ENCODE results near the gene P2RY8.

P2RY8 gene, protein sequence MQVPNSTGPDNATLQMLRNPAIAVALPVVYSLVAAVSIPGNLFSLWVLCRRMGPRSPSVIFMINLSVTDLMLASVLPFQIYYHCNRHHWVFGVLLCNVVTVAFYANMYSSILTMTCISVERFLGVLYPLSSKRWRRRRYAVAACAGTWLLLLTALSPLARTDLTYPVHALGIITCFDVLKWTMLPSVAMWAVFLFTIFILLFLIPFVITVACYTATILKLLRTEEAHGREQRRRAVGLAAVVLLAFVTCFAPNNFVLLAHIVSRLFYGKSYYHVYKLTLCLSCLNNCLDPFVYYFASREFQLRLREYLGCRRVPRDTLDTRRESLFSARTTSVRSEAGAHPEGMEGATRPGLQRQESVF
- long read RNA-seq, full-length matches to known transcripts, result 418 of 475 reads
- long read RNA-seq, partial matches to known transcripts, result 0 of 475 reads
- long read RNA-seq, other reads (novel, unspliced or antisense), result 57 of 475 reads

DNA sequence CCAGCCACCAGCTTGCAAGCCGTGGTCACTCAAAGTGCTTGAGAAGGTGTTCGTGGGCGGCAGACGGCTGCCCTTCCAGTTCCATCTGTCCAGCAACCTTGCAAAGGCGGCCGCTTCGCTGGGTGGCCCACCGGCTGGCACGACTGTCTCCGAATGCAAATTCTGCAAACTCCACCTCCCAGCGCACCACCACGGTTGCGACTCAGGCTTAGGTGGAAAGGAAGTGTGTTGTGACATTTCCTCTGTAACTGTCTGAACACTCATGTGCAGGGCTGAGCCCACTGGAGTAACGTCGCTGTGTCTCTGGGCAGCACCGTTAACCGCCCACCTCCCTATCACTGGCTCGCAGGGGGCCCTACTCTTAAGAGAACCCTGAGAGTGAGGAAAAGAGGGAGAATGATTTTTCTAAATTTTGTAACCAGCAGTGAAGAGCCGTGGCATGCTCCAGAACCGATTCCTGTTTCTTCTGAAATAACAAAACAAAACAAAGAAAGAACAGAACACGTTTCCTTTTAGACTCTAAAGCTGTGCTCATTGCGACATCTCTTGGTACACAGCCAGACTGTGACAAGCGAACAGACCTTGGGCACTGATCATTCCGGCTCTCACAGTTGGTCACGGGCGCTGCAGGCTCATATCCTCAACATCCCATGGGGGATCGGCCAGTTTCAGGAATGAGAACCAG is at the start of gene P2RY8:
Gene P2RY8, minus strand, starts transcription at position 155 of the 685 bp plus-strand sequence. CDS start 70,627 bp downstream, outside the sequence.
- Histone ChIP-seq H3K27ac (replicated peaks) (peak within 1 kb of the TSS; percentile 97), H3K27me3 (ENCODE audit: insufficient read depth, poor library complexity, severe bottlenecking) (no peaks in the 10 kb centered on the region), H3K4me3 (replicated peaks; ENCODE audit: insufficient read depth, low read length) (peak within 1 kb of the TSS; percentile 60)
- DNase-seq (ENCODE audit: low read depth in 1 of 2, low spot score in 1 of 2), result peak; percentile 75 to 97
- TF ChIP-seq, protein P1, sequence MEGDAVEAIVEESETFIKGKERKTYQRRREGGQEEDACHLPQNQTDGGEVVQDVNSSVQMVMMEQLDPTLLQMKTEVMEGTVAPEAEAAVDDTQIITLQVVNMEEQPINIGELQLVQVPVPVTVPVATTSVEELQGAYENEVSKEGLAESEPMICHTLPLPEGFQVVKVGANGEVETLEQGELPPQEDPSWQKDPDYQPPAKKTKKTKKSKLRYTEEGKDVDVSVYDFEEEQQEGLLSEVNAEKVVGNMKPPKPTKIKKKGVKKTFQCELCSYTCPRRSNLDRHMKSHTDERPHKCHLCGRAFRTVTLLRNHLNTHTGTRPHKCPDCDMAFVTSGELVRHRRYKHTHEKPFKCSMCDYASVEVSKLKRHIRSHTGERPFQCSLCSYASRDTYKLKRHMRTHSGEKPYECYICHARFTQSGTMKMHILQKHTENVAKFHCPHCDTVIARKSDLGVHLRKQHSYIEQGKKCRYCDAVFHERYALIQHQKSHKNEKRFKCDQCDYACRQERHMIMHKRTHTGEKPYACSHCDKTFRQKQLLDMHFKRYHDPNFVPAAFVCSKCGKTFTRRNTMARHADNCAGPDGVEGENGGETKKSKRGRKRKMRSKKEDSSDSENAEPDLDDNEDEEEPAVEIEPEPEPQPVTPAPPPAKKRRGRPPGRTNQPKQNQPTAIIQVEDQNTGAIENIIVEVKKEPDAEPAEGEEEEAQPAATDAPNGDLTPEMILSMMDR (IDR thresholded peaks at IDR 0.05; ENCODE audit: insufficient read depth, low read length), result no peak
- TF ChIP-seq, protein P2, sequence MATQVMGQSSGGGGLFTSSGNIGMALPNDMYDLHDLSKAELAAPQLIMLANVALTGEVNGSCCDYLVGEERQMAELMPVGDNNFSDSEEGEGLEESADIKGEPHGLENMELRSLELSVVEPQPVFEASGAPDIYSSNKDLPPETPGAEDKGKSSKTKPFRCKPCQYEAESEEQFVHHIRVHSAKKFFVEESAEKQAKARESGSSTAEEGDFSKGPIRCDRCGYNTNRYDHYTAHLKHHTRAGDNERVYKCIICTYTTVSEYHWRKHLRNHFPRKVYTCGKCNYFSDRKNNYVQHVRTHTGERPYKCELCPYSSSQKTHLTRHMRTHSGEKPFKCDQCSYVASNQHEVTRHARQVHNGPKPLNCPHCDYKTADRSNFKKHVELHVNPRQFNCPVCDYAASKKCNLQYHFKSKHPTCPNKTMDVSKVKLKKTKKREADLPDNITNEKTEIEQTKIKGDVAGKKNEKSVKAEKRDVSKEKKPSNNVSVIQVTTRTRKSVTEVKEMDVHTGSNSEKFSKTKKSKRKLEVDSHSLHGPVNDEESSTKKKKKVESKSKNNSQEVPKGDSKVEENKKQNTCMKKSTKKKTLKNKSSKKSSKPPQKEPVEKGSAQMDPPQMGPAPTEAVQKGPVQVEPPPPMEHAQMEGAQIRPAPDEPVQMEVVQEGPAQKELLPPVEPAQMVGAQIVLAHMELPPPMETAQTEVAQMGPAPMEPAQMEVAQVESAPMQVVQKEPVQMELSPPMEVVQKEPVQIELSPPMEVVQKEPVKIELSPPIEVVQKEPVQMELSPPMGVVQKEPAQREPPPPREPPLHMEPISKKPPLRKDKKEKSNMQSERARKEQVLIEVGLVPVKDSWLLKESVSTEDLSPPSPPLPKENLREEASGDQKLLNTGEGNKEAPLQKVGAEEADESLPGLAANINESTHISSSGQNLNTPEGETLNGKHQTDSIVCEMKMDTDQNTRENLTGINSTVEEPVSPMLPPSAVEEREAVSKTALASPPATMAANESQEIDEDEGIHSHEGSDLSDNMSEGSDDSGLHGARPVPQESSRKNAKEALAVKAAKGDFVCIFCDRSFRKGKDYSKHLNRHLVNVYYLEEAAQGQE (IDR thresholded peaks at IDR 0.05; ENCODE audit: insufficient replicate concordance, low read depth), result peak; percentile 41
- TF ChIP-seq GABPA (IDR thresholded peaks at IDR 0.05; ENCODE audit: low read depth) (no peak), POLR2AphosphoS5 (IDR thresholded peaks at IDR 0.05; ENCODE audit: low read depth) (peak; percentile 67; the same call in 1 of the 2 replicates), SPI1 (IDR thresholded peaks at IDR 0.05; ENCODE audit: borderline replicate concordance, low read depth) (peak; percentile 56; the same call in 1 of the 2 replicates)

DNA sequence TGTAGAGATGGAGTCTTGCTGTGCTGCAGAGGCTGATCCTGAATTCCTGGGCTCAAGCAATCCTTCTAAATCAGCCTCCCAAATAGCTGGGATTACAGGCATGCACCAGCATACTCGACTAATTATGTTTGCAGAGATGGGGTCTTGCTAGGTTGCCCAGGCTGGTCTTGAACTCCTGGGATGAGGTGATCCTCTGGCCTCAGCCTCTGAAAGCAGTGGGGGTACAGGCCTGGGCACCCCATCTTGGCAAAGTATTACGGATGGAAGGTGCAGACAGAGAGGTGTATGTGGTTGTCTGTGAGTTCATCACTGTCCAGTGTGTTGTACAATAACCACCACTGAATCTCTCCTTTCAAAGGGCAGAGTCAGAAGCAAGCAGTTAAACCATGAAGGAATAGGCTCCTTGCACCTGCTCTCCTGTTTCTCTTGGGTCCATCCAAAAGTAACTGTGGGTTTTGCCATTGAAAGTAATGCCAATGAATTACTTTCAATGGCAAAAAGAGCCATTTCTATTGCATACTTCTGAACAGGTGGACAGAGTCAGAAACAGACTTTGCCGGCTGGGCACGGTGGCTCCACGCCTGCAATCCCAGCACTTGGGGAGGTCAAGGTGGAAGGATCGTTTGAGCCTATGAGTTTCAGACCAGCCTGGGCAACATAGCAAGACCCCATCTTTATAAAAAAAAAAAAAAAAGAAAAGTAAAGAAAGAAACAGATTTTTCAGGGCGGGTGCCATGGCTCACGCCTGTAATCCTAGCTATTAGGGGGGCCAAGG is 47.4 kb upstream of the P2RY8 start:
- Histone ChIP-seq H3K27me3 (ENCODE audit: insufficient read depth, poor library complexity, severe bottlenecking) (no peaks in the 10 kb centered on the region), H3K27ac (replicated peaks) (no peak overlapping the region), H3K4me3 (replicated peaks; ENCODE audit: insufficient read depth, low read length) (no peak overlapping the region)
- no peak for DNase-seq (ENCODE audit: low read depth in 1 of 2, low spot score in 1 of 2)
- TF ChIP-seq, protein P2 (IDR thresholded peaks at IDR 0.05; ENCODE audit: insufficient replicate concordance, low read depth), result no peak
- TF ChIP-seq POLR2AphosphoS5 (IDR thresholded peaks at IDR 0.05; ENCODE audit: low read depth) (no peak), SPI1 (IDR thresholded peaks at IDR 0.05; ENCODE audit: borderline replicate concordance, low read depth) (no peak), GABPA (IDR thresholded peaks at IDR 0.05; ENCODE audit: low read depth) (no peak)
- TF ChIP-seq, protein P1 (IDR thresholded peaks at IDR 0.05; ENCODE audit: insufficient read depth, low read length), result no peak

DNA sequence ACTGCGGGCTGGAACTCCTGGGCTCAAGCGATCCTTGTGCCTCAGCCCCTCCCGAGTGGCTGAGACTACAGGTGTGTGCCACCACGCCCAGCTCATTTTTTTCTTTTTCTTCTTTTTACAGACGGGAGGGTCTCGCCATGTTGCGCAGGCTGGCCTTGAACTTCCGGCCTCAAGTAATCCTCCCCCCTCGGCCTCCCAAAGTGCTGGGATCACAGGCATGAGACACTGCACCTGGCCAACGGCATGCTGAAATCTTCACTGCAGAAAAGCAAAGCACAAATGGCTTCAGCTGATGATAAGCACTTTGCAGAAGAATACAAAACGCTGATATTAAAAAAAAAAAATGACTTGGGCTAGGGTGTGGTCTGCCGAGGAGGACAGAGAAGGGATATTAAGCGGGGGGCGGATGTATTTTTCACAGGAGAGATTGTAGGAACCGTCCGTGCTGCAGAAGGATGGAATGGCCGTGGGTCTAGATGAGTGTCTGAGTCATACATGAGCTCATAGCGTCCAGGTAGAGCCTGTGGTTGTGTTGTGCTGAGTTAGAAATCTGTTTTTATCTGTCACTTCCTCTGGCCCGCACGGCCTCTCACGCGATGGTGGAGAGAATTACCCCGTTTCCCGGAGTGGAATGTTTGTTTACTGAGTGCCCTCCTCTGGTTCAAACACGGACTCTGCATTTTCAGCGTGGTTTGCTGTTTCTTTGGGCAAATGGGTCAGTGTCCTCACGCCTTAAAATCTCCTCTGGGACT is 45.9 kb upstream of the P2RY8 start:
- no peaks in the 10 kb centered on the region for H3K27me3 ChIP-seq (ENCODE audit: insufficient read depth, poor library complexity, severe bottlenecking)
- no peak overlapping the region for H3K4me3 ChIP-seq (replicated peaks; ENCODE audit: insufficient read depth, low read length)
- TF ChIP-seq SPI1 (IDR thresholded peaks at IDR 0.05; ENCODE audit: borderline replicate concordance, low read depth), result peak; percentile 53; the same call in 1 of the 2 replicates
- TF ChIP-seq, protein P1 (IDR thresholded peaks at IDR 0.05; ENCODE audit: insufficient read depth, low read length), result no peak
- no peak overlapping the region for H3K27ac ChIP-seq (replicated peaks)
- DNase-seq (ENCODE audit: low read depth in 1 of 2, low spot score in 1 of 2), result peak; percentile 41 to 79
